BLaER1 (cell line): ENCODE measurements around the gene ARHGEF17.

ENCODE experiments used
- H3K27ac ChIP-seq: shearing (Covaris generic); formaldehyde crosslinking; 2 replicates; pipeline ENCODE4 v1.8.1; 2022
- H3K27me3 ChIP-seq: shearing (Covaris generic); formaldehyde crosslinking; 2 replicates; pipeline ENCODE4 v1.8.1; 2022
- H3K36me3 ChIP-seq: shearing (Covaris generic); formaldehyde crosslinking; 2 replicates; pipeline ENCODE4 v1.8.1; 2022
- H3K4me1 ChIP-seq: shearing (Covaris generic); formaldehyde crosslinking; 2 replicates; pipeline ENCODE4 v1.8.1; 2022
- H3K4me2 ChIP-seq: shearing (Covaris generic); formaldehyde crosslinking; 2 replicates; pipeline ENCODE4 v1.8.1; 2022
- H3K4me3 ChIP-seq: shearing (Covaris generic); formaldehyde crosslinking; 2 replicates; pipeline ENCODE4 v1.8.1; 2022
- H3K9ac ChIP-seq: shearing (Covaris generic); formaldehyde crosslinking; 2 replicates; pipeline ENCODE4 v1.8.1; 2022
- H3K9me3 ChIP-seq: shearing (Covaris generic); formaldehyde crosslinking; 2 replicates; pipeline ENCODE4 v1.8.1; 2022
- H4K20me1 ChIP-seq: shearing (Covaris generic); formaldehyde crosslinking; 2 replicates; pipeline ENCODE4 v1.8.1; 2022
- Cebpa-rat ChIP-seq: shearing (Covaris generic); IDR thresholded peaks from 2 replicates; pipeline ENCODE4 v1.8.1; 2022

Gene ARHGEF17

GRCh38 chr11:73409431-73409830 lies 101.4 kb downstream of the ARHGEF17 start:
- no peak overlapping the region for H3K27ac ChIP-seq
- H3K27me3 ChIP-seq = no peaks in the 10 kb centered on the region
- no peaks in the 10 kb centered on the region for H3K9me3 ChIP-seq
- H3K36me3 ChIP-seq = peaks cover 88% of the 10 kb centered on the region
- no peak overlapping the region for H3K4me3 ChIP-seq
- no peak overlapping the region for H3K9ac ChIP-seq
- H4K20me1 ChIP-seq = no peaks in the 10 kb centered on the region
- no peak overlapping the region for H3K4me2 ChIP-seq
- H3K4me1 ChIP-seq = peaks cover 8% of the 10 kb centered on the region; the same call in 1 of the 2 replicates
- no peak for TF ChIP-seq Cebpa-rat

- H3K9me3 ChIP-seq = no peaks in the 10 kb centered on the region
- no peaks in the 10 kb centered on the region for H4K20me1 ChIP-seq
- H3K4me2 ChIP-seq = no peak overlapping the region
- H3K4me1 ChIP-seq = peaks cover 8% of the 10 kb centered on the region; the same call in 1 of the 2 replicates
- H3K27ac ChIP-seq = no peak overlapping the region
- no peak overlapping the region for H3K4me3 ChIP-seq
- H3K9ac ChIP-seq = no peak overlapping the region
- no peak for TF ChIP-seq Cebpa-rat
- H3K27me3 ChIP-seq = no peaks in the 10 kb centered on the region
- peaks cover 83% of the 10 kb centered on the region for H3K36me3 ChIP-seq
Observed at GRCh38 chr11:73410627-73411026, 102.6 kb downstream of the ARHGEF17 start.

- peaks cover 82% of the 10 kb centered on the region for H3K36me3 ChIP-seq
Observed at GRCh38 chr11:73411031-73411430, 103.0 kb downstream of the ARHGEF17 start.

GRCh38 chr11:73412308-73412707 lies 104.2 kb downstream of the ARHGEF17 start:
- H3K4me3 ChIP-seq = no peak overlapping the region
- H3K4me2 ChIP-seq = no peak overlapping the region
- peaks cover 82% of the 10 kb centered on the region for H3K36me3 ChIP-seq
- peaks cover 7% of the 10 kb centered on the region; the same call in 1 of the 2 replicates for H3K4me1 ChIP-seq
- H3K27me3 ChIP-seq = no peaks in the 10 kb centered on the region
- H4K20me1 ChIP-seq = no peaks in the 10 kb centered on the region; the same call in 1 of the 2 replicates
- TF ChIP-seq Cebpa-rat = no peak
- H3K9ac ChIP-seq = no peak overlapping the region
- no peaks in the 10 kb centered on the region for H3K9me3 ChIP-seq
- H3K27ac ChIP-seq = no peak overlapping the region

More at GRCh38 chr11:73411031-73411430, 103.0 kb downstream of the ARHGEF17 start:
- Histone ChIP-seq H3K4me1 (peaks cover 8% of the 10 kb centered on the region; the same call in 1 of the 2 replicates), H3K27ac (no peak overlapping the region), H3K4me2 (no peak overlapping the region), H3K4me3 (no peak overlapping the region), H3K9ac (no peak overlapping the region), H3K9me3 (no peaks in the 10 kb centered on the region), H3K27me3 (no peaks in the 10 kb centered on the region), H4K20me1 (no peaks in the 10 kb centered on the region; the same call in 1 of the 2 replicates)
- TF ChIP-seq Cebpa-rat = no peak

- Histone ChIP-seq H3K27me3 (no peaks in the 10 kb centered on the region), H3K27ac (no peak overlapping the region), H3K9ac (no peak overlapping the region), H3K4me3 (no peak overlapping the region), H3K36me3 (peaks cover 82% of the 10 kb centered on the region), H4K20me1 (no peaks in the 10 kb centered on the region; the same call in 1 of the 2 replicates), H3K4me1 (no peaks in the 10 kb centered on the region), H3K4me2 (no peak overlapping the region), H3K9me3 (no peaks in the 10 kb centered on the region)
- TF ChIP-seq Cebpa-rat = no peak
Observed at GRCh38 chr11:73413256-73413655, 105.2 kb downstream of the ARHGEF17 start.

- H3K4me3 ChIP-seq = no peak overlapping the region
- H3K27ac ChIP-seq = no peak overlapping the region
- no peak overlapping the region for H3K9ac ChIP-seq
- no peak overlapping the region for H3K4me2 ChIP-seq
- no peak for TF ChIP-seq Cebpa-rat
- H3K36me3 ChIP-seq = peaks cover 82% of the 10 kb centered on the region
- no peaks in the 10 kb centered on the region; the same call in 1 of the 2 replicates for H4K20me1 ChIP-seq
- no peaks in the 10 kb centered on the region for H3K9me3 ChIP-seq
- H3K27me3 ChIP-seq = no peaks in the 10 kb centered on the region
- H3K4me1 ChIP-seq = no peaks in the 10 kb centered on the region
Observed at GRCh38 chr11:73414977-73415651, 107.0 kb downstream of the ARHGEF17 start.

GRCh38 chr11:73415854-73416615 lies 108.0 kb downstream of the ARHGEF17 start:
- Histone ChIP-seq H3K9me3 (no peaks in the 10 kb centered on the region), H3K27me3 (no peaks in the 10 kb centered on the region), H3K27ac (no peak overlapping the region), H3K9ac (no peak overlapping the region), H3K4me2 (no peak overlapping the region), H3K36me3 (peaks cover 77% of the 10 kb centered on the region), H4K20me1 (no peaks in the 10 kb centered on the region; the same call in 1 of the 2 replicates), H3K4me1 (no peaks in the 10 kb centered on the region), H3K4me3 (no peak overlapping the region)
- TF ChIP-seq Cebpa-rat = no peak

- no peak overlapping the region for H3K27ac ChIP-seq
- H3K4me1 ChIP-seq = no peaks in the 10 kb centered on the region
- peaks cover under 1% of the 10 kb centered on the region for H4K20me1 ChIP-seq
- H3K4me3 ChIP-seq = no peak overlapping the region
- no peaks in the 10 kb centered on the region for H3K27me3 ChIP-seq
- no peak overlapping the region for H3K4me2 ChIP-seq
- peaks cover 70% of the 10 kb centered on the region for H3K36me3 ChIP-seq
- H3K9ac ChIP-seq = no peak overlapping the region
- TF ChIP-seq Cebpa-rat = no peak
- H3K9me3 ChIP-seq = no peaks in the 10 kb centered on the region
Observed at GRCh38 chr11:73416786-73417185, 108.7 kb downstream of the ARHGEF17 start.
